HG03354 (cell line): ENCODE results near the gene SASH1.
"Not testable (repeated sequence)": the region's sequence is repeated elsewhere in the genome, so short reads cannot be mapped to it uniquely, and the experiment has no call there.

Experiments
- ATAC-seq: cut with Tn5 transposase; IDR thresholded peaks from one replicate; pipeline ENCODE4 v1.9.1; 2021; ENCODE audit warnings: mild to moderate bottlenecking; ENCODE audit not compliant: unreplicated experiment, poor library complexity, severe bottlenecking

SASH1 gene

DNA sequence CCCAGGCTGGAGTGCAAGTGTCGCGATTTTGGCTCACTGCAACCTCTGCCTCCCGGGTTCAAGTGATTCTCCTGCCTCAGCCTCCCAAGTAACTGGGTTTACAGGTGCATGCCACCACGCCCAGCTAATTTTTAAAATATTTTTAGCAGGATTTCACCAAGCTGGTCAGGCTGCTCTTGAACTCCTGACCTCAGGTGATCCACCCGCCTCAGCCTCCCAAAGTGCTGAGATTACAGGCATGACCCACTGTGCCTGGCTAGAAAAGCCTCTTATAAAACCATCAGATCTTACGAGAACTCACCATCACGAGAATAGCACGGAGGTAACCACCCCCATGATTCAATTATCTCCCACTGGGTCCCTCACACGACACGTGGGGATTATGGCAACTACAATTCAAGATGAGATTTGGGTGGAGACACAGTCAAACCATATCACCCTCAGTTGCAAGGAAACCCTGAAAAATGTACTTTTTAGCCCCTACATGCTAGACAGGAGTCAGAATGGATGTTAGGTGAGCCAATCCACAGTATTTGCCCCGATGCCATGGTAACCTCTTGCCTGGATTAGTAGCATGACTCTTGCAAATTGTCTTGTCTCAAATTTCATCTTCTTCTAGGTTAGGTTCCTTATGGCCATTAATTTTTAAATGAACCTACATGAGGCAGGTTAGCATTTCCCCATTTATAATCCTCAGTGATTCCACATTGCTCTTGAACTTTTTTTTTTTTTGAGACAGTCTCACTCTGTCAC is 17.1 kb upstream of the SASH1 start:
- ATAC-seq: no peak

DNA sequence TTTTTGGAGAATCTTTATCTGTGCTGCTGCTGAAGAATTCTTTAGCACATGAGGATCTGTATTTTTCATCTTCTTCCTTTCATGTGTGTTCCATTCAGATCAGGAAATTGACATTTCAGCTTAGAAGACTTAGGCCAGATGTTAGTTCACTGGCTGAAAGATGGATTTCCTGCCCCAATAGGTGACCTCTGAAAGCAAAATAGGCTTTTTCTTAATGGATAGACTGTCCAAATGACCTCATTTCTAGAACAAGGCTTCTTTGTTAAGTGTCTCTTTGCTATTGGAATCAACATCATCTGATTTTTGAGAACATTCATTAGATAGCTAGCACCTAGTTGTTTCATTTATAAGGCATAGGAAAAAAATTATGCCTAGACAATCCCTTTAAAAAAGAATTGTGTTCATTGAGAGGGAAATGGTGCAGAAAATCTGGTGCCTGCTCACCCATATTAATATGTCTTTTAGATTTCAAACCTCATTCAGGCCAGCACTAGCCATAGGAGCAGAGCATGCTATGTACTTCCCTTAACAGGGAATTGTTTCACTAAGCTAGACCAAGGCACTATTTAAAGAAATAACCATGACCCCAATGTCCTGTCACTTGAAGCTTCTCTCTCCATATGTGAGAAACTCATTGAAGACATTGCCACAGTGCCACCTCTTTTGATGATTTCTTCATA is 13.6 kb upstream of the SASH1 start:
- ATAC-seq: no peak

DNA sequence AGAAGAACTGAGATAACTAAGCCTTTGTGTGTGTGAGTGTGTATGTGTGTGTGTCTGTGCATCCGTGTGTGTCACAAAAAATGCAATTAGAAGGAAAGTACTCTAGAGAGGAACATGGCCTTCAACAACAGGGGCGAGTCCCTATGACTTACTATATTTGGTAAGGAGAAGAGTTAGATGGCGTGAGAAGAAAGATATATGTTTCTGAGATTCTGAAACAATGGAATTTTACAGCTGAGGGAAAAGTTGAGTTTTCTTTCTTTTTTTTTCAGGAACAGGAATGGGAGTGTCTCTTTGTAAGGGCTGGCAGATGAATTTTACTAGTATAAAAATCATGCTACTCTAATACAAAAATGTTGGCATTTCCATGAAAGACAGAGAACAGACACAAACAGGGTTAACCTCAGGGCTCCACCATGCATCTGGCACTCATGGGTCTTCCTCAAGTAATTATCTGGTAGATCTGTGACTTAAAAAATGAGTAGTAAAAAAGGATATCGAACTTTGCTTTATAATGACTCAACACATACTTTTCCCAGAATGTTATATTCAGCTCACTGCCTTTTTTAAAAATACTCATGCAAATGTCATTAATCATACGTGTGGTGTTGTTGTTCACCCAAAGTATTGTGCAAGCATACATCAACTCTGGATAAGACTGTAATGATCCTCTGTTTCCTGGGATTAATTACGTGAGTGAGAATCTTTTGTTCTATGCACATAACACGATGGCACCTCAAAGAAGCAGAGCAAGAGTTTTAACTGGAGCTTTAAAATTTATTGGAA is 12.8 kb upstream of the SASH1 start:
- ATAC-seq: no peak

DNA sequence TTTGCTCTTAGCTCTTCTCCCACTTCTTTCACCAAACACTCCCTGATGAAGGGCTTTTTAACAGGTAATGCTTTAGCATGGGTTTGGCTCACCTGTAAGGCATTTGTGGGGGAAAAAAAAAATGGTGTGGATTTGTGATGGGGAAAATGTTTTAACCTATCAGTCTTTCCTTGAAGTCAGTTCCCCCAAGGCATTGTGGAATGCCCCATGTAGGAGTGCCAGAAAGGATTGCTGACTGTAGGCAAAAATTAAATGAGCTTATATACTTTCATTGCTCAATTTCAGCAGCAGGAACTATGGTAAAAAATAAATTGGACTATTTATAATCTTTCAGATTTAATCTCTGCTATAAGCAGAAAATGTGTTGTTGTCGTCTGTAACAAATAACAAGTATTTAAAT is 10.6 kb upstream of the SASH1 start:
- no peak for ATAC-seq

DNA sequence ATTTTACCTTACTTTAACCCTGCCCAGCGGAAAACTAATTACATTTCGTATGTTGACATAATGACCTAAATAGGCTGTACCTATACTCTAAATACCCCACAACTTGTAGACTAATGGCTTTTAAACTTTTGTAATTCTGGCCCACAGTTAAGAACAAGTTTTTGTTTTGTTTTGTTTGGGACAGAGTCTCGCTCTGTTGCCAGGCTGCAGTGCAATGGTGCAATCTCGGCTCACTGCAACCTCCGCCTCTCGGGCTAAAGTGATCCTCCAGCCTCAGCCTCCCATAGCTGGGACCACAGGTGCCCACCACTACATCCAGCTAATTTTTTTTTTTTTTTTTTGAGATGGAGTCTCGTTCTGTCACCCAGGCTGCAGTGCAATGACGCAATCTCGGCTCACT is 5.7 kb upstream of the SASH1 start:
- no peak for ATAC-seq

DNA sequence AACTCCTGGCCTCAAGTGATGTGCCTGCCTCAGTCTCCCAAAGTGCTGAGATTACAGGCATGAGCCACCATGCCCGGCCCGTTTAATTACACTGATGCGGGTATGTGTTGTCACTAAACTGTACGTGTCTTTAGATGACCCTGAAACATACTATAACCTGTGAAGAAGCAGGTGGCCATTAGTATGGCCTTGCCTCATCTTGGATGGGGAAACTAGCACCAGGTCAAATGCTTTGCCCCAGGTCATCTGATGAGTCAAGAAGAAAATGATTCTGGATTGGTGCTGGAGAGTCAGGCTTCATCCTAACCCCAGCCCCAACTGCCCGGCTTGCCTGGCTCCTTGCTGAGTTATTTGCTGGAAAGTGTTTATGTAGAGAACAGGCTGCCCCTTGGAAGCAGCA is 2.9 kb upstream of the SASH1 start:
- no peak for ATAC-seq

DNA sequence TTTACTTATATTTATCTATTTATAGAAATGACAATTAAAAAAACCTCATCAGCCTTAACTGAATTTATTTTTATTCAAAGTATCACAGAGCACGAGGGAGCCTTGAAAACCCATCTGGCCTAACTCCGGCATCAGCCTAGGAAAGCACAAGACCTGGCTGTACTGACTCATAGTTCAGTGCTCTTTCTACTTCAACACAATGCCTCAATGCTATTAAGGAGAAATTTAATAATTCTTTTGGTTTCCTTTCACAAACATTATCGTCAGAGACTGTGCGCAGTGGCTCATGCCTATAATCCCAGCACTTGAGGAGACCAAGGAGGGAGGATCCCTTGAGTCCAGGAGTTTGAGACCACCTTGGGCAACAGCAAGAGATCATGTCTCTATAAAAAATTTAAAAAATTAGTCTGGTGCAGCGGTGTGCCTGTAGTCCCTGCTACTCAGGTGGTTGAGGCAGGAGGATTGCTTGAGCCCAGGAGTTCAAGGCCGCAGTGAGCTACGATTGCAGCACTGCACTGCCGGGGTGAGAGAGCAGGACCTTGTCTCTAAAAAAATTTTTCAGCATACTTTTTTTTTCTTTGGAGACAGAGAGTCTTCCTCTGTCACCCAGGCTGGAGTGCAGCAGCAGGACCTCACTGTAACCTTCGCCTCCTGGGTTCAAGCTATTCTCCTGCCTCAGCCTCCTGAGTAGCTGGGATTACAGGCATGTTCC is 1.9 kb upstream of the SASH1 start:
- ATAC-seq: no peak

DNA sequence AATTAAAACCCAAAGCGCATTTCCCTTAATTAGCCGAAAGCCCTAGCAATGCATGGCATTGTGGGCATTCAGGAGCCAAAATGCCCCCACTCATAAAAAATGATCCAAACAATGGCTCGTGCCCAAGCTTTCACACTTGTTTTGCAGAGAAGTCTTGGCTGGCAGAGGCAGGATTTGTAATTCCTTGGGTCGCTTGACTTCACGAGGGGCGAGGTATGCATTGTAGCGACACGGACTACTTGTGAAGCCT is 613 bp upstream of the SASH1 start:
- no peak for ATAC-seq

DNA sequence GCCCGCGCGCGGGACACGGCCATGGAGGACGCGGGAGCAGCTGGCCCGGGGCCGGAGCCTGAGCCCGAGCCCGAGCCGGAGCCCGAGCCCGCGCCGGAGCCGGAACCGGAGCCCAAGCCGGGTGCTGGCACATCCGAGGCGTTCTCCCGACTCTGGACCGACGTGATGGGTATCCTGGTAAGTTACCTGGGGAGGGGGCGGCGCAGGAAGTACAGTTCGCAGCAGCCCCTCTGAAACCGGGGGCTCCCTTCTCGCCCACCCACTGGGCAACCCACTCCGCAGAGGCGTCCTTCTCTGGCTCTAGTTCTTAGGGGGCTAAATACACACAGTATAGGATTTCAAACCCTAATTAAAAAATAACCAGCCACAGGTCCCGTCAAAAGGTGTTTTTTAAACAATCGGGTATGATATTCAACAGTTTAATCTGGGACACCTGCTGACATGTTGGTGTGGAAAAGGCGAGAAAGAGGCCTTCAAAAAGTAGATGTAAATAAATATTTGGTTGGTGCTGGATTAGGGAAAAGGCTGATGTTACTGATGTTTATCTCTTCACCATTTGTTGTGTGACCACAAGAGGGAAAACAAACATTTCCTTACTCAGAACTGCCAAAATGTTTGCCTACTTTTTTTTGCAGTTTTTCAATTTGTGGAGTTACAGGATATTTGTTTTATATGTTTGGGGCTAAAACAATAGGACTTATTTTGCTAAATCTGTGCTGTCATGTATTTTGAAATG is 577 bp downstream of the SASH1 start:
- no peak for ATAC-seq

DNA sequence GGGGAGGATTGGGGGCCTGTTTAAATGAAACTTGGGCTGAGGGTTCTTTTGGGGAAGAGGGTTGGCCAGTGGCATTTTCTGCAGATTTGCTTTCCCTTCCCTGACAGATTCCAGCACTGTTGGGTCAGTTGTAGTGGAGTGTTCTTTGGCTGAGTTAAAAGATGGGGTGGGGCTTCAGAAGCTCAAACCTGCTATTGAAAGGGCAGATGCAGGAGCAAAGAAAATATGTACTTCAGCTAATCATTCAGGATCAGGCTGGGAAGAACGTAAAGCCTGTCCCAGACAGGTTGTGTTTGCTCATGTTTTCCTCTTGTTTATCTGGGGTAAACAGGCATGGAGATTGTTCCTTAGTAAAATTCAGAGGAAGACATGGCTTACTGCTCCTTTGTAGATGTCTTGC is 2.5 kb downstream of the SASH1 start:
- no peak for ATAC-seq

DNA sequence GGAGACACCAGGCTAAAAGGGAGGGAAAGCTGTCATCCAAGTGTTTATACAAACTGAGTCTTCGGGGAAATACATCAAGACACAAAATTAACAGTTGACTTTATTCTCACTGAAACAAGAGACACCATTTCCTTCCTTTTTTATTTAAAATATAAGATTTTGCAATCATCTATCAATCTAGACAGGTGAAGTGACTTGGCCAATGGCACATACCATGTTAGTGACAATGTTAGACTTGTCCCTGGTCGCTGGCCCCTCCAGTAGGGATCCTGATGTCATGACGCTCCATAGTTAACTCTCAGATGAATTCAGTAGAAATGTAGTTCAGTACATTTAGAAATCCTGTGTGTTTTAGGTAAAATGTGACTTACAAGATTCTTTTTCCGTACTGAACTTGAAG is 2.9 kb downstream of the SASH1 start:
- no peak for ATAC-seq

DNA sequence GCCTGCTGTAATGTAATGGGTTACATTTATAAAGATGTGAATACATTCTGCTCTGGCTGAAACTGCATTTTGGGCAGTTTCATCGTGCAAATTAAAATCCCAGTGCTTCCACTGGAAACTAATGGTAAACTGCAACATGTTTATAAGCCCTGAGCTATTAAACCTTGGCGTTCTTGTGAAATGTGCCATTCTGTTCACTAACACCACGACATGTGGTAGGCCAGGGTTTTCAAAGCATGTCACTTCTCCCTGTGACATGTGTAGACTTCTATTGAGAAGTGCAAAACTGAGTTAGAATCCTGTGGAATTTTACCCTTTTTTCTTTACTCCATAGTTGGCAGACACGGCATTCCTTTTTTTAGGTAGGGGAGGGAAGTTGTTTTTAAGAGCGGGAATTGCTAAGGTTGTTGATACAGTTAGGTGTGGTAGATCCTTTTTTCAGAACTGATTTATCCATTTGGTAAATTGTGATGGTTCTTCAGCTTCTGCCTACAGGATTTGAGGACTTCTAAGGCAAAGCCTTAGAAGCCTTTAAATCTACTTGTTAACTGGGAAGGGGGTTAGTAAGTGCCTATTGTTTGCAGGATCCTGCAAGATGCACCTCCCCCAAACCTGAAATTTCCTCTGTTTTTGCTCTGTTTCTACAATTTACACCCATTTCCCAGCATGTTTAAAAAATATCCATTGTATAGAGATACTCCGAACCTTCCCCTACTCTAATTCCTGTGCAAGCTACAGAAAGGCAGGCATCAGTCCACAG is 4.2 kb downstream of the SASH1 start:
- ATAC-seq: no peak

DNA sequence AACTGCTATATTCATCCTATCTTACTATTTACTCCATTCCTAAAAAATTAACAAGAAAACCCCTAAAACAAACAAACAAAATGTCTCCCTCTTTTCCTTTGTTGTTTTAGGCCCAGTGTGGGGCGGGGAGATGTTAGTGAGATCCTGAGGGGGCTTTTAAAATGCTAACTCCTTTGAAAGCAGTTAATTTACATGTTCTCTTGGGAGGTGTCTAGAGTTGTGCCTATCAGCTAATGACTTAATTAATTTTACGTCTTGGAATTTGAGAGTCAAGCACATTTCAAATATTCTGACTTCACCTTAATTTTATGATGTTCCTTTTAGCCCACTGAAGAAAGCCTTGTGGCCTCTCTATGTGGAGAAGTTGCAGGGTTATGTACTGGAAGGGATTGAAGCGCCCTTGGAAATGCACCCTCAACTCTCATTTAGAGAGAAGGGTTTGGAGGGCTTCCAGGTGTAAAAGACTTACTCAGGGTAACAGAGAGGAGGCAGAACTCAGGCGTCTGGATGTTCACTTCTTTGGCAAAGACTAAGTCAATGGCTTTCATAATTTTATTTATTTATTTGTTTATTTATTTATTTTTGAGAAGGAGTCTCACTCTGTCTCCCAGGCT is 4.9 kb downstream of the SASH1 start:
- ATAC-seq: no peak

DNA sequence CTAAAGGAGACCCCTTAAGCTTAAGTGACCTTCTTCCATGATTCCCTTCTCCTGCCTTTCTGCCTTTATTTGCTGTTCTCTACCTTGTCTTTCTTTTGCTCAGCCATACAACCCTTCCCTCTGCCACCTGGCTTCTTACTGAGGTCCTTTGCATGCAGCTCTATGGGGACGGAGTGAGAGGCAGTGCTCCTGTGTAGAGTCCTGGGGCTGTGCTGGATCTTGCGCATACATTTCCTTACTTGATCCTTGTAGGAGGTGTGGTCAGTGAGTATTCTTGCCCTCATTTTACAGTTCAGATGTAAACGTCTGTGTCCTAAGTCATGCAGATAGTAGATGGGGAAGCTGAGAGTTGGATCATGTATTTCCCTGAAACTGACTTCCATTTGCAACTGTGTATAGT is 5.7 kb downstream of the SASH1 start:
- ATAC-seq: no peak

DNA sequence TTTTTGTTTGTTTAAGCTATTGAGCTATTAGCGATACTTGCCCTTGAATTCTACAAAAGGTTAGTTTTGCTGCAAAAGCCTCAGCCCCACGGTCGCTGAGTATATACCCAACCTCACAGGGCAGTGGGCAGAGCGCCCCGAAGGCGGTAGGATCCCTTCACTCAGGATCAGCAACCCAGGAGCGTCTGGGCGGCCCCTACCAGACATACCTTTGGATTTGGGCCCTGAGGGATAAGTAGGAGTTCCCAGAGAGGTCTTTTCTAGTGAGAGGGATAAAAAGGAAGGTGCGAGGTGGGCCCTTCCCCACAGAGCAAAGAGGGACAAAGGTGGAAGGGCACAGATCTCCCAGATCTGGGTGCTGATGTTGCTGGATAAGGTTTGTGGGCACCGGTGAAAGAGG is 6.1 kb downstream of the SASH1 start:
- no peak for ATAC-seq

DNA sequence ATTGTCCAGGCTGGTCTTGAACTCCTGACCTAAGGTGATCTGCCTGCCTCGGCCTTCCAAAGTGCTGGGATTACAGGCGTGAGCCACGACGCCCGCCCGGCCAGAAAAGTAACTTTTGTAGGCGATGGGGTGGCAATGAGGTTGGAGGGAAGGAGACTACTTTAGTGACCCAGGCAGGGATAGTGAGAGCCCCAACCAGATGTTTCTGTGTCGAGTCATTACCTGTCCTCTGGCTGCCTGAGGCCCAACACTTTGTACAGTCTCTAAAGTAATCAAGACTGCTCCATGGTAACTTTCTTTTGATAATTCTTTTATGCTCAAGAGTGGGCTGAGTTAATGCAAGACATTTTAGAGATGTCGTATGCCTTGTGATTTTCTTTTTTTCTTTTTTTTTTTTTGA is 6.8 kb downstream of the SASH1 start:
- no peak for ATAC-seq

DNA sequence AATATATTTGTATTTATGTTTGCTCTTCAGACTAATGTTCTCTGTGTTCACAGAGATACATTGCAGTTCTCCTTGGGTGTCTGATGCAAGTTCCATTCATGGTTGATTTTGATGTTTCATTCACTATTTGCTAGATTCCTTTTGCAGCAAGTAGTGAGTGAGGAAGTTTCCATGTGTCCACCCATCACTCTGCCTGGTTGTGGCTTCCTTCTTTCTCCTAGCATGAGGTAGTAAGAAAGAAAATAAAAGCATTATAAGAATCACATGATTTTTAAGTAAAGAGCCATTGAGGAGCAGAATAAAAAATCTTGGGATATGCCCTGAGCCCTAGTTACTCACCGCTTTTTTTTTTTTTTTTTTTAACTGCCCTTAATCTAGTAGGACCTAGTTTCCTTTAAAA is 8.7 kb downstream of the SASH1 start:
- no peak for ATAC-seq

DNA sequence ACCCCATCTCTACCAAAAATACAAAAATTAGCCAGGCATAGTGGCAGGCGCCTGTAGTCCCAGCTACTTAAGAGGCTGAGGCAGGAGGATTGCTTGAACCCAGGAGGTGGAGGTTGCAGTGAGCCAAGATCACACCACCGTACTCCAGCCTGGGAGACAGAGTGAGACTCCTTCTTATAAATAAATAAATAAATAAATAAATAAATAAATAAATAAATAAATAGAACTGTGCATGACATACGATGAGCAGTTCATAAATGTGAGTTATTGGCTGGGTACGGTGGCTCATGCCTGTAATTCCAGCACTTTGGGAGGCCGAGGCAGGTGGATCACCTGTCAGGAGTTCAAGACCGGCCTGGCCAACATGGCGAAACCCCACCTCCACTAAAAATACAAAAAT is 9.8 kb downstream of the SASH1 start:
- ATAC-seq: not testable (repeated sequence)
